Endodermal cell (in vitro differentiated cells): ENCODE measurements around the gene SLC25A24. TPM values are rescaled to one million over a fixed set of nuclear protein-coding genes. Genes with fewer than 3 reads are reported as not detected.
"Not testable (repeated sequence)": the region's sequence is repeated elsewhere in the genome, so short reads cannot be mapped to it uniquely, and the experiment has no call there.

Experiments
- DNase-seq: peaks from one replicate; pipeline ENCODE4 v3.0.0-alpha.2; 2017
- H3K27ac ChIP-seq: 2 replicates; pipeline ENCODE4 v1.5.1; 2013; ENCODE audit warnings: mild to moderate bottlenecking, low read depth, low read length, moderate library complexity
- H3K27me3 ChIP-seq: 2 replicates; pipeline ENCODE4 v1.6.1; 2013; ENCODE audit warnings: mild to moderate bottlenecking, low read length, moderate library complexity; ENCODE audit not compliant: insufficient read depth, control insufficient read depth, poor library complexity, severe bottlenecking
- H3K36me3 ChIP-seq: 2 replicates; pipeline ENCODE4 v1.7.0; 2013; ENCODE audit warnings: mild to moderate bottlenecking, low read length, moderate library complexity; ENCODE audit not compliant: control insufficient read depth, insufficient read depth
- H3K4me1 ChIP-seq: one replicate; pipeline ENCODE4 v1.7.0; 2013; ENCODE audit warnings: low read length; ENCODE audit not compliant: control insufficient read depth, insufficient read depth
- H3K4me3 ChIP-seq: 2 replicates; pipeline ENCODE4 v1.5.1; 2013; ENCODE audit warnings: mild to moderate bottlenecking, low read length, moderate library complexity
- H3K9ac ChIP-seq: 2 replicates; pipeline ENCODE4 v1.6.1; 2013; ENCODE audit warnings: mild to moderate bottlenecking, low read length, moderate library complexity; ENCODE audit not compliant: poor library complexity, severe bottlenecking; ENCODE audit errors: extremely low read depth
- H3K9me3 ChIP-seq: 2 replicates; pipeline ENCODE4 v1.6.1; 2013; ENCODE audit warnings: mild to moderate bottlenecking, low read length, moderate library complexity; ENCODE audit not compliant: control insufficient read depth
- H3K27ac Mint-ChIP-seq: 2 replicates; pipeline ENCODE4 v1.8.0; 2020; ENCODE audit warnings: mixed read lengths
- H3K27me3 Mint-ChIP-seq: 2 replicates; pipeline ENCODE4 v1.8.0; 2021; ENCODE audit warnings: mild to moderate bottlenecking, mixed read lengths; ENCODE audit not compliant: insufficient read depth
- H3K36me3 Mint-ChIP-seq: 2 replicates; pipeline ENCODE4 v1.8.0; 2020; ENCODE audit warnings: low read depth, mixed read lengths
- H3K4me1 Mint-ChIP-seq: 2 replicates; pipeline ENCODE4 v1.8.0; 2020; ENCODE audit warnings: mixed read lengths
- H3K4me3 Mint-ChIP-seq: 2 replicates; pipeline ENCODE4 v1.8.0; 2020; ENCODE audit warnings: mild to moderate bottlenecking, moderate library complexity, mixed read lengths
- H3K9me3 Mint-ChIP-seq: 2 replicates; pipeline ENCODE4 v1.8.0; 2020; ENCODE audit warnings: mild to moderate bottlenecking, mixed read lengths
- CTCF ChIP-seq: fragments of 200-600 bp; sonication (generic); conservative IDR thresholded peaks from 2 replicates; pipeline ENCODE4 v1.5.0; 2021; ENCODE audit warnings: antibody characterized with exemption, mild to moderate bottlenecking
- WGBS, 2 experiments: methylation state at CpG; one replicate each; pipeline versions ENCODE4 v1.1.5 to v1.1.7; 2013; ENCODE audit warnings: missing lambda C conversion rate in 2 of 2, mixed read lengths in 1 of 2; ENCODE audit not compliant: insufficient coverage in 1 of 2, insufficient read length in 1 of 2; 5-methylcytosine and 5-hydroxymethylcytosine counted together
- total RNA-seq, 2 donors: library from RNA; stranded (reverse); fragmentation: NEBNext Ultra II Directional in 1 of 2; extraction: Animal tissue kit (Norgen Biotek cat#: 25700) in 1 of 2; gene quantifications; 2 replicates in 1 of 2; 3 replicates in 1 of 2; pipeline ENCODE4 v1.2.1, GENCODE V29; 2021

Gene SLC25A24
- total RNA-seq, 2 donors from 2014 or later: 42.4 to 61.4 TPM

DNA sequence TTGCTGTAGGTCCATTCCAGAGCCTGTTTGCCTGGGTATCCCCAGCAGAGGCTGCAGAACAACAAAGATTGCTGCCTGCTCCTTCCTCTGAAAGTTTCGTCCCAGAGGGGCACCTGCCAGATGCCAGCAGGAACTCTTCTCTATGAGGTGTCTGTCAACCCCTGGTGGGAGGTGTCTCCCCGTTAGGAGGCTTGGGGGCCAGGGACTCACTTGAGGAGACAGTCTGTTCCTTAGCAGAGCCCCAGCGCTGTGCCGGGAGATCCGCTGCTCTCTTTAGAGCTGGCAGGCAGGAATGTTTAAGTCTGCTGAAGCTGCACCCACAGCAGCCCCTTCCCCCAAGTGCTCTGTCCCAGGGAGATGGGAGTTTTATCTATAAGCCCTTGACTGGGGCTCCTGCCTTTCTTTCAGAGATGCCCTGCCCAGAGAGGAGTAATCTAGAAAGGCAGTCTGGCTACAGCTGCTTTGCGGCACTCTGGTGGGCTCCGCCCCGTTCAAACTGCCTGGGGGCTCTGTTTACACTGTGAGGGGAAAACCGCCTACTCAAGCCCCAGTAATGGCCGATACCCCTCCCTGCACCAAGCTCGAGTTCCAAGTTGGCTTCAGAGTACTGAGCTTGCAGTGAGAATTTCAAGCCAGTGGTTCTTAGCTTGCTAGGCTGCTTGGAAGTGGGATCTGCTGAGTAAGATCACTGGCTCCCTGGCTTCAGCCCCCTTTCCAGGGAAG lies 8.7 kb upstream of the SLC25A24 start:
- H3K27me3 ChIP-seq: no peaks in the 10 kb centered on the region
- H3K9ac ChIP-seq: no peak overlapping the region
- DNase-seq: peak; percentile 50
- H3K4me1 Mint-ChIP-seq: no peaks in the 10 kb centered on the region
- H3K36me3 ChIP-seq: no peaks in the 10 kb centered on the region
- peaks cover 12% of the 10 kb centered on the region for H3K27me3 Mint-ChIP-seq
- peaks cover 4% of the 10 kb centered on the region for H3K36me3 Mint-ChIP-seq
- 85% methylated on average over 7 to 11 of the region's 11 CpGs for WGBS, 2 experiments
- no peak for TF ChIP-seq CTCF
- H3K4me3 ChIP-seq: no peak overlapping the region
- peaks cover 4% of the 10 kb centered on the region for H3K4me1 ChIP-seq
- H3K4me3 Mint-ChIP-seq: no peak overlapping the region
- peaks cover 11% of the 10 kb centered on the region for H3K9me3 Mint-ChIP-seq
- H3K9me3 ChIP-seq: no peaks in the 10 kb centered on the region
- no peak overlapping the region for H3K27ac ChIP-seq
- H3K27ac Mint-ChIP-seq: no peak overlapping the region

DNA sequence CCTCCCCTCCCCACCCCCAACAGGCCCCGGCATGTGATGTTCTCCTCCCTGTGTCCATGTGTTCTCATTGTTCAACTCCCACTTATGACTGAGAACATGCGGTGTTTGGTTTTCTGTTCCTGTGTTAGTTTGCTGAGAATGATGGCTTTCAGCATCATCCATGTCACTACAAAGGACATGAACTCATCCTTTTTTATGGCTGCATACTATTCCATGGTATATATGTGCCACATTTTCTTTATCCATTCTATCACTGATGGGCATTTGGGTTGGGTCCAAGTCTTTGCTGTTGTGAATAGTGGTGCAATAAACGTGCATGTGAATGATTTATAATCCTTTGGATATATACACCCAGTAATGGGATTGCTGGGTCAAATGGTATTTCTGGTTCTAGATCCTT lies 3.4 kb upstream of the SLC25A24 start:
- not testable (repeated sequence) for H3K36me3 ChIP-seq, H3K9ac ChIP-seq, H3K9me3 ChIP-seq, H3K27ac Mint-ChIP-seq, H3K4me3 ChIP-seq, H3K27ac ChIP-seq, DNase-seq, H3K27me3 ChIP-seq, H3K36me3 Mint-ChIP-seq, H3K4me1 ChIP-seq, H3K4me3 Mint-ChIP-seq
- peaks cover 14% of the 10 kb centered on the region for H3K27me3 Mint-ChIP-seq
- peaks cover 12% of the 10 kb centered on the region for H3K9me3 Mint-ChIP-seq
- 95% methylated on average over 3 of the region's 3 CpGs; no CpG with 5 or more reads in 1 of the 2 experiments for WGBS, 2 experiments
- peaks cover 12% of the 10 kb centered on the region for H3K4me1 Mint-ChIP-seq

DNA sequence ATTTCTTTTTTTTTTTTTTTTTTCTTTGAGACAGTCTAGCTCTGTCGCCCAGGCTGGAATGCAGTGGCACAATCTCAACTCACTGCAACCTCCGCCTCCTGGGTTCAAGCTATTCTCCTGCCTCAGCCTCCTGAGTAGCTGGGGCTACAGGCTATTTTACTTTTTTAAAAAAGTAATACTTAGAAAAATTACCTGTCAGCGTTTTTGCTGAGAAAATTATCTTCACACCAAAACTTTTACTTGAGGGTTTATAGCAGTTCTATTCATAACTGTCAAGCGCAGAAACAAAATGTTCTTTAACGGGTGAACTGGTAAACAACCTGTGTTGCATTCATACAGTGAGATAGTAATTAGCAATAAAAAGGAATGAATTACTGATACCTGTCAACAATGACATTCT lies 1.5 kb upstream of the SLC25A24 start:
- Histone ChIP-seq H3K9me3 (peaks cover 2% of the 10 kb centered on the region), H3K27ac (no peak overlapping the region), H3K27me3 (no peaks in the 10 kb centered on the region), H3K9ac (no peak overlapping the region), H3K4me1 (no peaks in the 10 kb centered on the region), H3K36me3 (peaks cover 20% of the 10 kb centered on the region), H3K4me3 (no peak overlapping the region)
- no peak overlapping the region for H3K4me3 Mint-ChIP-seq
- H3K9me3 Mint-ChIP-seq: peaks cover 12% of the 10 kb centered on the region
- no peak for DNase-seq
- WGBS, 2 experiments: 90 to 97% methylated on average over 4 to 5 of the region's 5 CpGs
- H3K27me3 Mint-ChIP-seq: peaks cover 14% of the 10 kb centered on the region
- H3K36me3 Mint-ChIP-seq: peaks cover 20% of the 10 kb centered on the region
- H3K27ac Mint-ChIP-seq: no peak overlapping the region
- no peak for TF ChIP-seq CTCF
- peaks cover 21% of the 10 kb centered on the region for H3K4me1 Mint-ChIP-seq
